ENCODE data around the gene IRS2.

The IRS2 gene

GRCh38 chr13:109712124-109712722, 74.2 kb downstream of the IRS2 start:
- DNase-seq (ENCODE audit: extremely low read depth, insufficient read length) = no peak
- Histone ChIP-seq H3K36me3 (ENCODE audit: control insufficient read depth, insufficient read depth, low read length) (no peaks in the 10 kb centered on the region), H3K4me3 (replicated peaks; ENCODE audit: low read depth, low read length) (no peak overlapping the region)

DNA sequence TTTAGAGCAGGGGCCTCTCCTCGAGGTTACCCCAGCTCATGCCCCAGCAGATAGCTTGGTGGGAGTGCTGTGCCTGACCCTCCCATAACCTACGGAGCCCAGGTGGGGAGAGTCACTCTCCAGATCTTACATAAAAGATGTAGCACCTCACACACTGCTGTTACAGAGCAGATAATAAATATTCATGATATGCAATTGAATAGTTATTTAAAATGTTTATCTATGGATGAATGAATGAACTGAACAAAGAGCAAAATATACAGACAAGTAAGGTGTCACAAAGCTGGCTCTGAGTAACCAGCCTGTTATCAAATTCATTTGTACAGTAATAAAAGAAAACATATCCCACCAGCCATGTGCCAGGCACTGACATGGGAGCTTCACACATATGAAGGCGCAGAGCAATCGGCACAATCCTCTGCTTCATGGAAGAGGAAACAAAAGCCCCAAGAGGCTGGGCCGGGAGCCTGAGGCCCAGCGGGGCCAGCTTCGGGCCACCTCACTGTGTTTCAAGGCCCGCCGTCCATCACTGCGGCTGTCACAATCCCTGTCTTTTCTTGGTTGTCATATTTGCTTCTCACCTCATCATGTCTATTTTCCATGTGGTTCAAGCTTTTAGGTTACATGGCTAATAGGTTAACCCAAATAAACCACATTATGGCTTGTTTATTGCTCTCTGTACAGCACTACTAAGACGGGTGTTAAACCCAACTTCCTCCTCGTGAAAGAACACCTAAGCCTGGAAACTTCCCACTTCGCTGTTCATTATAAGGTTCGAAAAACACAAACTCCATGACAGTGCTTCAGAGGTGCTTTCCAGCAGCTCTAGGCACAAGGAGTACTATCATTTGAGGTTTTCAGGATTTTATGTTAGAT, 78.4 kb downstream of the IRS2 start:
- no peak for DNase-seq (ENCODE audit: extremely low read depth, insufficient read length)
- TF ChIP-seq, protein P1, sequence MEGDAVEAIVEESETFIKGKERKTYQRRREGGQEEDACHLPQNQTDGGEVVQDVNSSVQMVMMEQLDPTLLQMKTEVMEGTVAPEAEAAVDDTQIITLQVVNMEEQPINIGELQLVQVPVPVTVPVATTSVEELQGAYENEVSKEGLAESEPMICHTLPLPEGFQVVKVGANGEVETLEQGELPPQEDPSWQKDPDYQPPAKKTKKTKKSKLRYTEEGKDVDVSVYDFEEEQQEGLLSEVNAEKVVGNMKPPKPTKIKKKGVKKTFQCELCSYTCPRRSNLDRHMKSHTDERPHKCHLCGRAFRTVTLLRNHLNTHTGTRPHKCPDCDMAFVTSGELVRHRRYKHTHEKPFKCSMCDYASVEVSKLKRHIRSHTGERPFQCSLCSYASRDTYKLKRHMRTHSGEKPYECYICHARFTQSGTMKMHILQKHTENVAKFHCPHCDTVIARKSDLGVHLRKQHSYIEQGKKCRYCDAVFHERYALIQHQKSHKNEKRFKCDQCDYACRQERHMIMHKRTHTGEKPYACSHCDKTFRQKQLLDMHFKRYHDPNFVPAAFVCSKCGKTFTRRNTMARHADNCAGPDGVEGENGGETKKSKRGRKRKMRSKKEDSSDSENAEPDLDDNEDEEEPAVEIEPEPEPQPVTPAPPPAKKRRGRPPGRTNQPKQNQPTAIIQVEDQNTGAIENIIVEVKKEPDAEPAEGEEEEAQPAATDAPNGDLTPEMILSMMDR (IDR thresholded peaks at IDR 0.05; ENCODE audit: insufficient read depth, low read length, poor library complexity, severe bottlenecking) = no peak
- Histone ChIP-seq H3K4me3 (replicated peaks; ENCODE audit: low read depth, low read length) (no peak overlapping the region), H3K27me3 (replicated peaks; ENCODE audit: control insufficient read depth, insufficient read depth, low read length) (no peaks in the 10 kb centered on the region; the same call in 1 of the 2 replicates), H3K36me3 (ENCODE audit: control insufficient read depth, insufficient read depth, low read length) (no peaks in the 10 kb centered on the region)

More at GRCh38 chr13:109712124-109712722, 74.2 kb downstream of the IRS2 start:
- TF ChIP-seq, protein P1 (IDR thresholded peaks at IDR 0.05; ENCODE audit: insufficient read depth, low read length, poor library complexity, severe bottlenecking) = no peak
- H3K27me3 ChIP-seq (replicated peaks; ENCODE audit: control insufficient read depth, insufficient read depth, low read length) = no peaks in the 10 kb centered on the region

DNA sequence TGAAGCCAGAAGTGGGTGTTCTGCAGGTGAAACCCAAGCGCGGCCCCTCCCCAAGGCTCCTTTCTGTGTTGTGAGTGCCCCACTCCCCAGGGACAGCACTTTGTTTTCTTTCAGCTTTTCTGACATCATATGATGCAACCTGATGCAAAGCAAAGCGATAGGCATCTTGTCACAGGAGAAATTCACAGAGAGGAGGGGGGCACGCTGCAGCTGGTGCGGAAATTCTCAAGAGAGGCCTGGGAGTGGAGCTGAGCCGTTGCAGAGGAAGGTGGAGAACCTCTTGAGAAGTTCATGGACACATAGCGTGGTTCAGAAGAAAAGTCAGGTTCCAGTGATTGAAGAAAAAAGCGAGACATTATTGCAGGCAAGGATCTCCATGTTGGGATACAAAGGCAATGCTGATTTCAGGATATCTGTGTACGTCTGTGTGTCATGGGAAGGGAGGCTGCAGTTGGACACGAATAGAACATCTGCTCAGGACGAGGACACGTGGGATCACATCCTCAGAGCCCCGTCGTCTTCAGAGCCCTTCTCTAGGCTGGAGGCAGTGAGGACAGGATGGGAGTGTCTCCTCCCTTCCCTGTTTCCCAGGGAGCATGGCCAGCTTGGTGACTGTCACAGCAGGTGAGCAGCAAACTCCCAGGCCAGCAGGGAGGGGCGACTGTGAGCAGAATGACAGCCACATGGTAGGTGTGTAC, 79.2 kb downstream of the IRS2 start:
- Histone ChIP-seq H3K4me3 (replicated peaks; ENCODE audit: low read depth, low read length) (no peak overlapping the region), H3K36me3 (ENCODE audit: control insufficient read depth, insufficient read depth, low read length) (no peaks in the 10 kb centered on the region), H3K27me3 (replicated peaks; ENCODE audit: control insufficient read depth, insufficient read depth, low read length) (no peaks in the 10 kb centered on the region; the same call in 1 of the 2 replicates)
- no peak for DNase-seq (ENCODE audit: extremely low read depth, insufficient read length)
- TF ChIP-seq, protein P1 (IDR thresholded peaks at IDR 0.05; ENCODE audit: insufficient read depth, low read length, poor library complexity, severe bottlenecking) = no peak

DNA sequence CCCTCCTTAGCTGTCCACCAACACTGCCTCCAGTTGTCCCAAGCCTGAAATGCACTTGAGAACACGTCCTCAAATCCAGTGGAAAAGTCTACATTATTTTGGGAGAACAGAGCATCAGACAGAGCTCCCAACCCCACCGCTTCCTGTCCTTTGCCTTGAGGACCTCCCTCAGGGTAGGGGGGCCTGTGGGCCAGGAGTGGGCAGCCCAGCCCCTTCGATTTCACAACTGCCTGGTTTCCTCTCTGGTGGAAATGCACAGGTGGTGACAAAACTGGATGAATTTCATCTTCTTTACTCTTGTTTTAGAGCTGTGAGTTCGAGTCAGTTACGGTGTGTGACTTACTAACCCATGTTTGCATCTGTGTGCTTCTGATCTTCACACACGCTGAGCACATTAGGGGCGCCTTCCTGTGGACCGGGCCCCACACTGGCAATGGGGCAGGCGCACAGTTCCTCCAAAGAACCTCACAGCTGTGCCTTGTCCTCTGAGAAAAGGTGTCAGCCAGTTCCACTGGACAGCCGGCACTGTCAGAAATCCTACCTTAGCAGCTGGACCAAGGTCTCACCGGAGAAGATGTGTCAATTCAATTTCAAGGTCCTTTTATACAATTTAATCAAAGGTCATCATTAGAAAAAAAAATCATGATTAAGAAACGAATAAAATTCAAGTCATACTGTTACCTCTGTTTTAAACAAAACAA, 80.2 kb downstream of the IRS2 start:
- Histone ChIP-seq H3K4me3 (replicated peaks; ENCODE audit: low read depth, low read length) (no peak overlapping the region), H3K36me3 (ENCODE audit: control insufficient read depth, insufficient read depth, low read length) (no peaks in the 10 kb centered on the region), H3K27me3 (replicated peaks; ENCODE audit: control insufficient read depth, insufficient read depth, low read length) (no peaks in the 10 kb centered on the region; the same call in 1 of the 2 replicates)
- no peak for DNase-seq (ENCODE audit: extremely low read depth, insufficient read length)
- TF ChIP-seq, protein P1 (IDR thresholded peaks at IDR 0.05; ENCODE audit: insufficient read depth, low read length, poor library complexity, severe bottlenecking) = no peak

- no peaks in the 10 kb centered on the region for H3K36me3 ChIP-seq (ENCODE audit: control insufficient read depth, insufficient read depth, low read length)
- no peak for DNase-seq (ENCODE audit: extremely low read depth, insufficient read length)
- no peaks in the 10 kb centered on the region; the same call in 1 of the 2 replicates for H3K27me3 ChIP-seq (replicated peaks; ENCODE audit: control insufficient read depth, insufficient read depth, low read length)
- no peak overlapping the region for H3K4me3 ChIP-seq (replicated peaks; ENCODE audit: low read depth, low read length)
- TF ChIP-seq, protein P1 (IDR thresholded peaks at IDR 0.05; ENCODE audit: insufficient read depth, low read length, poor library complexity, severe bottlenecking) = no peak
These were observed 81.4 kb downstream of the IRS2 start for GRCh38 chr13:109704771-109705635.

Data from GM06990 (cell line).